DMS114 treated with DMSO at 0.1 percent for 48 hours (cell line): Measurements from ENCODE around the gene ANKRD33.

Experiments used
- DNase-seq: peaks from one replicate; lab custom pipeline; 2025; ENCODE audit not compliant: unreplicated experiment; lab: John Stamatoyannopoulos, UW

Gene ANKRD33

GRCh38 chr12:51901121-51901817 is 13.4 kb downstream of the ANKRD33 start:
- no peak for DNase-seq

GRCh38 chr12:51901881-51902280 is 14.0 kb downstream of the ANKRD33 start:
- no peak for DNase-seq

- no peak for DNase-seq
Observed at GRCh38 chr12:51904951-51905470, 17.1 kb downstream of the ANKRD33 start.

GRCh38 chr12:51905471-51906429 is 17.8 kb downstream of the ANKRD33 start:
- DNase-seq, result no peak

GRCh38 chr12:51906430-51907082 is 18.7 kb downstream of the ANKRD33 start:
- no peak for DNase-seq

GRCh38 chr12:51907083-51907855 is 19.4 kb downstream of the ANKRD33 start, which contains the start of gene ACVRL1:
TSS of gene ACVRL1 (plus strand) at chr12:51907504. CDS start at chr12:51912475, 4,971 bp downstream.
- no peak for DNase-seq

GRCh38 chr12:51907856-51908425 is 20.0 kb downstream of the ANKRD33 start:
- no peak for DNase-seq

- no peak for DNase-seq
Observed at GRCh38 chr12:51908876-51909592, 21.1 kb downstream of the ANKRD33 start.

- DNase-seq, result no peak
Observed at GRCh38 chr12:51910168-51910567, 22.3 kb downstream of the ANKRD33 start.

GRCh38 chr12:51910691-51911090 is 22.8 kb downstream of the ANKRD33 start:
- DNase-seq, result no peak

- no peak for DNase-seq
Observed at GRCh38 chr12:51911307-51911706, 23.4 kb downstream of the ANKRD33 start.

GRCh38 chr12:51911788-51912711 is 24.1 kb downstream of the ANKRD33 start:
- no peak for DNase-seq

- no peak for DNase-seq
Observed at GRCh38 chr12:51913071-51914033, 25.4 kb downstream of the ANKRD33 start.

GRCh38 chr12:51914034-51914923 is 26.4 kb downstream of the ANKRD33 start:
- DNase-seq, result no peak

GRCh38 chr12:51915003-51915625 is 27.2 kb downstream of the ANKRD33 start:
- no peak for DNase-seq

- no peak for DNase-seq
Observed at GRCh38 chr12:51915951-51916350, 28.0 kb downstream of the ANKRD33 start.
